SJCRH30 (cell line): ENCODE measurements around the gene CDH4. TPM values are rescaled to one million over a fixed set of nuclear protein-coding genes. Genes with fewer than 3 reads are reported as not detected.
"Not testable (repeated sequence)": the region's sequence is repeated elsewhere in the genome, so short reads cannot be mapped to it uniquely, and the experiment has no call there.

Experiments used
- DNase-seq, 2 experiments: peaks; one replicate each; pipeline ENCODE4 v3.0.0-alpha.2; 2015 to 2020
- H3K27ac ChIP-seq: fragments of 250-450 bp; sonication (Bioruptor Pico); 2 replicates; pipeline ENCODE4 v1.5.1; 2020; ENCODE audit warnings: mild to moderate bottlenecking, moderate library complexity
- H3K27me3 ChIP-seq: fragments of 250-450 bp; sonication (Bioruptor Pico); 2 replicates; pipeline ENCODE4 v1.5.1; 2020; ENCODE audit warnings: mild to moderate bottlenecking, moderate library complexity
- H3K36me3 ChIP-seq: fragments of 250-450 bp; sonication (Bioruptor Pico); 2 replicates; pipeline ENCODE4 v1.5.1; 2020; ENCODE audit warnings: mild to moderate bottlenecking, moderate library complexity
- H3K4me1 ChIP-seq: fragments of 250-450 bp; sonication (Bioruptor Pico); 2 replicates; pipeline ENCODE4 v1.5.1; 2020; ENCODE audit warnings: mild to moderate bottlenecking, moderate library complexity
- H3K4me3 ChIP-seq: fragments of 250-450 bp; sonication (Bioruptor Pico); 2 replicates; pipeline ENCODE4 v1.5.1; 2020; ENCODE audit warnings: mild to moderate bottlenecking, moderate library complexity
- H3K9me3 ChIP-seq: fragments of 250-450 bp; sonication (Bioruptor Pico); replicated peaks from 2 replicates; pipeline ENCODE4 v1.5.1; 2020; ENCODE audit warnings: mild to moderate bottlenecking, moderate library complexity
- total RNA-seq: library from RNA; depleted of rRNA; stranded (reverse); fragments of >200 nt; shearing (Covaris generic); gene quantifications from 2 replicates; pipeline ENCODE4 v1.2.3, GENCODE V29; 2014

Gene CDH4
- total RNA-seq, 1 experiment from 2014 or later = 0.06 TPM

- Histone ChIP-seq H3K4me1 (no peaks in the 10 kb centered on the region), H3K36me3 (no peaks in the 10 kb centered on the region), H3K27ac (no peak overlapping the region), H3K27me3 (no peaks in the 10 kb centered on the region), H3K4me3 (no peak overlapping the region), H3K9me3 (no peaks in the 10 kb centered on the region)
- DNase-seq = no peak
Observed at GRCh38 chr20:61963885-61964674, 712.0 kb downstream of the CDH4 start.

GRCh38 chr20:61964675-61965605, 712.9 kb downstream of the CDH4 start:
- no peak overlapping the region for H3K27ac ChIP-seq
- no peaks in the 10 kb centered on the region for H3K27me3 ChIP-seq
- no peaks in the 10 kb centered on the region for H3K4me1 ChIP-seq
- H3K36me3 ChIP-seq = no peaks in the 10 kb centered on the region
- DNase-seq = no peak
- no peaks in the 10 kb centered on the region for H3K9me3 ChIP-seq
- no peak overlapping the region for H3K4me3 ChIP-seq

- Histone ChIP-seq H3K4me1 (no peaks in the 10 kb centered on the region), H3K27me3 (no peaks in the 10 kb centered on the region), H3K4me3 (no peak overlapping the region), H3K36me3 (no peaks in the 10 kb centered on the region), H3K9me3 (no peaks in the 10 kb centered on the region), H3K27ac (no peak overlapping the region)
- DNase-seq = no peak
Observed at GRCh38 chr20:61965606-61966491, 713.8 kb downstream of the CDH4 start.

GRCh38 chr20:61966492-61967244, 714.6 kb downstream of the CDH4 start:
- peaks cover 1% of the 10 kb centered on the region for H3K36me3 ChIP-seq
- no peaks in the 10 kb centered on the region; the same call in 1 of the 2 replicates for H3K9me3 ChIP-seq
- no peaks in the 10 kb centered on the region for H3K4me1 ChIP-seq
- H3K27me3 ChIP-seq = no peaks in the 10 kb centered on the region
- DNase-seq = no peak
- no peak overlapping the region for H3K4me3 ChIP-seq
- no peak overlapping the region for H3K27ac ChIP-seq

GRCh38 chr20:61967300-61967699, 715.2 kb downstream of the CDH4 start:
- H3K9me3 ChIP-seq = no peaks in the 10 kb centered on the region; the same call in 1 of the 2 replicates
- H3K4me1 ChIP-seq = no peaks in the 10 kb centered on the region
- peaks cover 6% of the 10 kb centered on the region for H3K36me3 ChIP-seq
- H3K27me3 ChIP-seq = no peaks in the 10 kb centered on the region
- H3K4me3 ChIP-seq = no peak overlapping the region
- H3K27ac ChIP-seq = no peak overlapping the region
- DNase-seq = no peak

- Histone ChIP-seq H3K4me1 (no peaks in the 10 kb centered on the region), H3K27ac (no peak overlapping the region)
Observed at GRCh38 chr20:61968036-61968810, 716.2 kb downstream of the CDH4 start.

GRCh38 chr20:61968932-61969331, 716.9 kb downstream of the CDH4 start:
- Histone ChIP-seq H3K4me3 (no peak overlapping the region), H3K27ac (no peak overlapping the region), H3K36me3 (peaks cover 22% of the 10 kb centered on the region), H3K27me3 (no peaks in the 10 kb centered on the region), H3K4me1 (no peaks in the 10 kb centered on the region), H3K9me3 (no peaks in the 10 kb centered on the region; the same call in 1 of the 2 replicates)
- no peak for DNase-seq

More at GRCh38 chr20:61968036-61968810, 716.2 kb downstream of the CDH4 start:
- Histone ChIP-seq H3K4me3 (no peak overlapping the region), H3K9me3 (no peaks in the 10 kb centered on the region; the same call in 1 of the 2 replicates), H3K27me3 (no peaks in the 10 kb centered on the region), H3K36me3 (peaks cover 15% of the 10 kb centered on the region)
- no peak for DNase-seq

- Histone ChIP-seq H3K4me1 (no peaks in the 10 kb centered on the region), H3K4me3 (no peak overlapping the region), H3K36me3 (peaks cover 28% of the 10 kb centered on the region), H3K9me3 (no peaks in the 10 kb centered on the region; the same call in 1 of the 2 replicates), H3K27me3 (no peaks in the 10 kb centered on the region), H3K27ac (no peak overlapping the region)
- DNase-seq = no peak
Observed at GRCh38 chr20:61969806-61970205, 717.7 kb downstream of the CDH4 start.

- H3K4me1 ChIP-seq = no peaks in the 10 kb centered on the region
- H3K27ac ChIP-seq = no peak overlapping the region
- H3K9me3 ChIP-seq = no peaks in the 10 kb centered on the region; the same call in 1 of the 2 replicates
- no peaks in the 10 kb centered on the region for H3K27me3 ChIP-seq
- peaks cover 31% of the 10 kb centered on the region for H3K36me3 ChIP-seq
- DNase-seq = no peak
- H3K4me3 ChIP-seq = no peak overlapping the region
Observed at GRCh38 chr20:61970357-61970756, 718.3 kb downstream of the CDH4 start.

GRCh38 chr20:61971595-61971994, 719.5 kb downstream of the CDH4 start:
- not testable (repeated sequence) for H3K27me3 ChIP-seq, H3K4me1 ChIP-seq, H3K27ac ChIP-seq, H3K4me3 ChIP-seq, H3K9me3 ChIP-seq, DNase-seq
- H3K36me3 ChIP-seq = peaks cover 34% of the 10 kb centered on the region

GRCh38 chr20:61972636-61973508, 720.8 kb downstream of the CDH4 start:
- Histone ChIP-seq H3K27ac (no peak overlapping the region), H3K9me3 (no peaks in the 10 kb centered on the region; the same call in 1 of the 2 replicates), H3K27me3 (no peaks in the 10 kb centered on the region), H3K4me1 (no peaks in the 10 kb centered on the region), H3K36me3 (peaks cover 35% of the 10 kb centered on the region), H3K4me3 (no peak overlapping the region)
- no peak for DNase-seq

GRCh38 chr20:61973515-61974356, 721.7 kb downstream of the CDH4 start:
- Histone ChIP-seq H3K27ac (no peak overlapping the region), H3K27me3 (no peaks in the 10 kb centered on the region), H3K36me3 (peaks cover 37% of the 10 kb centered on the region), H3K4me3 (no peak overlapping the region), H3K9me3 (no peaks in the 10 kb centered on the region; the same call in 1 of the 2 replicates), H3K4me1 (no peaks in the 10 kb centered on the region)
- DNase-seq = no peak
